GM12874 (cell line): ENCODE data around the gene HK1.

ENCODE experiments used
- TF ChIP-seq, protein P1 (sequence below): IDR thresholded peaks from 2 replicates; pipeline ENCODE4 v1.5.1; 2011; ENCODE audit warnings: low read depth, mild to moderate bottlenecking, control low read depth, low read length, moderate library complexity; ENCODE audit not compliant: insufficient read depth

Gene HK1

DNA sequence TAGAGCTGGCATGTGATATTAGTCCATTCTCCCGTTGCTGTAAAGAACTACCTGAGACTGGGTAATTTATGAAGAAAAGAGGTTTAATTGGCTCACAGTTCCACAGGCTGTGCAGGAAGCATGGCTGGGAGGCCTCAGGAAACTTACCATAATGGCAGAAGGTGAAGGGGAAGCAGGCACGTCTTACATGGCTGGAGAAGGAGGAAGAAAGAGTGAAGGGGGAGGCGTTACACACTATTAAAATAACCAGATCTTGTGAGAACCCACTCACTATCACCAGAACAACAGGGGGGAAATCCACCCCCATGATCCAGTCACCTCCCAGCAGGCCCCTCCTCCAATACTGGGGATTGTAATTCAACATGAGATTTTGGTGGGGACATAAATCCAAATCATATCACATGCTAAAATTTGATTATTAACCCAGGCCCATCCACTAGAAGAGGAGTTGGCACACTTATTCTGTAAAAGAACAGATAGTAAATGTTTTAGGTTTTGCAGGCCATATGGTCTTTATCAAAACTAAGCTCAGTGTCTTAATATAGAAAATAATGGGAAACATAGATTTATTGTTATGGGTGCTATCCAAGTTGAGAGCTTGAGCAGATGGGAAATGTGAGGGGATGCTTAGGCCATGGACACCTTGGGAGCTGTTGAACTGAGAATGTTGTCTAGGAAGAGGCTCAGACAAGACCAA, 18.6 kb upstream of the HK1 start:
- TF ChIP-seq, protein P1, sequence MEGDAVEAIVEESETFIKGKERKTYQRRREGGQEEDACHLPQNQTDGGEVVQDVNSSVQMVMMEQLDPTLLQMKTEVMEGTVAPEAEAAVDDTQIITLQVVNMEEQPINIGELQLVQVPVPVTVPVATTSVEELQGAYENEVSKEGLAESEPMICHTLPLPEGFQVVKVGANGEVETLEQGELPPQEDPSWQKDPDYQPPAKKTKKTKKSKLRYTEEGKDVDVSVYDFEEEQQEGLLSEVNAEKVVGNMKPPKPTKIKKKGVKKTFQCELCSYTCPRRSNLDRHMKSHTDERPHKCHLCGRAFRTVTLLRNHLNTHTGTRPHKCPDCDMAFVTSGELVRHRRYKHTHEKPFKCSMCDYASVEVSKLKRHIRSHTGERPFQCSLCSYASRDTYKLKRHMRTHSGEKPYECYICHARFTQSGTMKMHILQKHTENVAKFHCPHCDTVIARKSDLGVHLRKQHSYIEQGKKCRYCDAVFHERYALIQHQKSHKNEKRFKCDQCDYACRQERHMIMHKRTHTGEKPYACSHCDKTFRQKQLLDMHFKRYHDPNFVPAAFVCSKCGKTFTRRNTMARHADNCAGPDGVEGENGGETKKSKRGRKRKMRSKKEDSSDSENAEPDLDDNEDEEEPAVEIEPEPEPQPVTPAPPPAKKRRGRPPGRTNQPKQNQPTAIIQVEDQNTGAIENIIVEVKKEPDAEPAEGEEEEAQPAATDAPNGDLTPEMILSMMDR, result no peak

DNA sequence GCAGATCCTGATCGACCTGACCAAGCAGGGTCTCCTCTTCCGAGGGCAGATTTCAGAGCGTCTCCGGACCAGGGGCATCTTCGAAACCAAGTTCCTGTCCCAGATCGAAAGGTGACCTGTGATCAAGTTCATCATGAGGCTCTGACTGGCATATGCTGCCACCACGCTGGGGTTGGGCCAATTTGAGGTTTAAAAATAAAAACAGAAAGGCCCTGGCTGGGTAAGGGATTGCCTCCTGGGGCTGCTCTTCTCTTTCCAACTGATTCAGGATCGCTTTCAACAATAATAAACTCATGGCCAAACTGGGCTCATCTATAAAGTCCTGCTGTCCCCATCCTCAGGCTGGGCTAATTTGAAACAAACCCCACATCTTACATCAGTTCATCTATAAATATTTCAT, 17.1 kb upstream of the HK1 start:
- TF ChIP-seq, protein P1, result no peak

DNA sequence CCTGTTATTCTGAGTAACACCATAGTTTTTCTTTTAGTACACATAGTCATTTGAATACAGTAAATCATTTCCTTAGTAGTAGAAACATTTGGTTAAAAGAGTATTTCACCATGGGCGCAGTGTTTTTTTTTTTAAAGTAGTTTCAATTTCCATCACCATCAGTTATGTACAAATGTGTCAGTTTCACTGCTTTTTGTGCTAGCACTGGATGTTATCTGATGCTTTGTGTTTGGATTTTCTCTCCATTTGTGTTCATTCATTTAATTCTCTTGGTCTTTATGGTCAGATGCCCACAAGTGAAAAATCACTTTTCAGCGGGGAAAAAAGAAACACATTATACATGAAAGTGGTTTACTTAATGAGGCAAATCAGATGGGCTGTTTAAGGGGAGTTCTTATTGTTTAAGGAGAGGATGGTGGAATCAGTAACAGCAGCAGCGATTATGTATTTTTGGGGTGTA, 16.0 kb upstream of the HK1 start:
- TF ChIP-seq, protein P1, result no peak

DNA sequence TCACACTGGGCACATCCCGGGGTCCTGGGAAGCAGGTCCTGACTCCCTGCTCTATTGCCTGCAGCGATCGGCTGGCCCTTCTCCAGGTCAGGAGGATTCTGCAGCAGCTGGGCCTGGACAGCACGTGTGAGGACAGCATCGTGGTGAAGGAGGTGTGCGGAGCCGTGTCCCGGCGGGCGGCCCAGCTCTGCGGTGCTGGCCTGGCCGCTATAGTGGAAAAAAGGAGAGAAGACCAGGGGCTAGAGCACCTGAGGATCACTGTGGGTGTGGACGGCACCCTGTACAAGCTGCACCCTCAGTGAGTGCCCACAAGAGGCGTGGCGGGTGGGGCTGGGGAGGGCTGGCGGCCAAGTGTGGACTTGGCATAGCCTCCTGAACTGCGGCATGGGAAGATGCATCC, 12.8 kb upstream of the HK1 start:
- TF ChIP-seq, protein P1, result no peak

DNA sequence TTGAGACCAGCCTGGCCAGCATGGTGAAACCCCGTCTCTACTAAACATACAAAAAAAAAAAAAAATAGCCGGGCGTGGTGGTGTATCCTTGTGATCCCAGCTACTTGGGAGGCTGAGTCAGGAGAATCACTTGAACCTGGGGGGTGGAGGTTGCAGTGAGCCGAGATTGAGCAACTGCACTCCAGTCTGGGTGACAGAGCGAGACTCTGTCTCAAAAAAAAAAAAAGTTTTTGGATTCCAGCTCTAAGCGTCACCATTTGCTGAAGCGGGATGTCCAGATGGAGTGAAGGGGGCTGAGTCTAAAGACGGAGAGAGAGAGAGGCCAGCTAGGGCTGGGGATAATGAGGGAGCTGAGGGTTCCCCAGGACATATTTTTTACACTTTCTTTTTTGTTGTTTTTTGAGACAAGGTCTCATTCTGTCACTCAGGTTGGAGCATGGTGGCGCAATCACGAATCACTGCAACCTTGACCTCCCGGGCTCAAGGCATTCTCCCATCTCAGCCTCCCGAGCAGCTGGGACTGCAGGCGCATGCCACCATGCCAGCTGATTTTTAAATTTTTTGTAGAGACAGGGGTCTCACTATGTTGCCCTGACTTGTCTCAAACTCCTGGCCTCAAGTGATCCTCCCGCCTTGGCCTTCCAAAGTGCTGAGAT, 9.4 kb upstream of the HK1 start:
- TF ChIP-seq, protein P1, result no peak

DNA sequence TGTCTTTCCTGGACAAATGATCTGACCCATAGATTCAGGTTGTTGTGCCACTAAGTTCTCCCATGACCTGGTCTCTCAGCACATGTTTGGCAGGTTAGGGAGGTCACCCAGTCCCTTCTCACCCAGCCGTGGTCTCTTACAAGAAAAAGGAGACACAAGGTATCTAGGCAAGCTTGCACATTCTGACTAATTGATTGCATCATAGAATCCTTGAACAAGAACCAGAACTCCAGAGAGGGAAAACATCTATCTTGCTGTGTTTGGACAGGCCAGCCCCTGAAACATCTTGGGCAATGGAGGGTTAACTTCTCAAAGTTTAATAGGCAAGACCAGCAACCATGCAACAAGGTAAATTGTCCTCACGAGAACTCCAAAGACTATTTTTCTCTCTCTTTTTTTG, 8.5 kb upstream of the HK1 start:
- TF ChIP-seq, protein P1, result no peak

DNA sequence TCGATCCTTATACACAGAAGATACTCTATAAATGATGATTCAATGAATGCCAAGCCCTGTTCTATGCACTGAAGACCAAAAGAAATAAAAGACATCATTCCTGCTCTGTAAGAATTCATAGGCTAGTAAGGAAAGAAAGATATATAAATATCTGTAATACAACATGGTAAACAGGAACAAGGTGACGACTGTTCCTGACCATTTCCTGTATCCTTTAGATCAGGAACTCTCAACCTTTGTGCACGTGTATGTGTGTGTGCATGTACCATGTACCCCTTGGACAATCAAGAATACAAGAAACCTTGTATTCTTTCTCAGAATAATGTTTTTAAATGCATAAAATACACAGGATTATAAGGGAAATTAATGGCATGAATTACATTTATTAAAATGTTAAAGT, 7.3 kb upstream of the HK1 start:
- TF ChIP-seq, protein P1, result no peak
